MM.1S (cell line): ENCODE data around the gene CACNG7.

Experiments
- CTCF ChIP-seq: fragments of 300-600 bp; sonication (generic); IDR thresholded peaks from 2 replicates; pipeline ENCODE4 v1.5.1; 2016; ENCODE audit warnings: antibody characterized with exemption, low read length, mixed read lengths
- EZH2 ChIP-seq: fragments of 300-600 bp; sonication (generic); optimal IDR thresholded peaks from 2 replicates; pipeline ENCODE3; 2017; ENCODE audit warnings: low read depth, mild to moderate bottlenecking, antibody characterized with exemption, low read length, mixed read lengths

- no peak for TF ChIP-seq CTCF
- TF ChIP-seq EZH2, result no peak
These were observed 25.8 kb upstream of the CACNG7 start for GRCh38 chr19:53883231-53883661.
